GM23338 (cell line): ENCODE results near the gene DENND4A. TPM values are rescaled to one million over a fixed set of nuclear protein-coding genes. Genes with fewer than 3 reads are reported as not detected.

ENCODE experiments used
- CREB1 ChIP-seq: fragments of 250-450 bp; sonication (Bioruptor Pico); IDR thresholded peaks from 2 replicates; pipeline ENCODE4 v1.5.0; 2020; ENCODE audit warnings: low read depth, mild to moderate bottlenecking, moderate library complexity
- EZH2 ChIP-seq: fragments of 200-600 bp; sonication (generic); IDR thresholded peaks from one replicate; pipeline ENCODE4 v1.8.0; 2017; ENCODE audit warnings: antibody characterized with exemption, mild to moderate bottlenecking, low read depth; ENCODE audit not compliant: unreplicated experiment
- EZH2phosphoT487 ChIP-seq: fragments of 200-600 bp; sonication (generic); IDR thresholded peaks from one replicate; pipeline ENCODE4 v1.8.1; 2018; ENCODE audit warnings: antibody characterized with exemption; ENCODE audit not compliant: unreplicated experiment
- JUNB ChIP-seq: IDR thresholded peaks from one replicate; pipeline ENCODE4 v1.6.1; 2016; ENCODE audit warnings: antibody characterized with exemption; ENCODE audit not compliant: unreplicated experiment
- NANOG ChIP-seq: IDR thresholded peaks from 2 replicates; pipeline ENCODE4 v1.6.1; 2016; ENCODE audit warnings: antibody characterized with exemption, borderline replicate concordance
- POLR2AphosphoS5 ChIP-seq: IDR thresholded peaks from 2 replicates; pipeline ENCODE4 v1.6.1; 2016; ENCODE audit warnings: antibody characterized with exemption, low read depth
- STAT1 ChIP-seq: IDR thresholded peaks from one replicate; pipeline ENCODE4 v1.6.1; 2016; ENCODE audit warnings: antibody characterized with exemption; ENCODE audit not compliant: unreplicated experiment
- ZNF114 ChIP-seq: fragments of 250-450 bp; sonication (Bioruptor Pico); IDR thresholded peaks from 2 replicates; pipeline ENCODE4 v1.5.0; 2020; ENCODE audit warnings: mild to moderate bottlenecking, moderate library complexity
- ZNF331 ChIP-seq: fragments of 250-450 bp; sonication (Bioruptor Pico); IDR thresholded peaks from 2 replicates; pipeline ENCODE4 v1.5.0; 2020; ENCODE audit warnings: low read depth, mild to moderate bottlenecking, moderate library complexity
- polyA plus RNA-seq: library from polyadenylated mRNA; unstranded; fragments of >200 nt; fragmentation: Nextera tagmentation; extraction: Ambion mirVana; gene quantifications from 2 replicates; pipeline ENCODE4 v1.2.1, GENCODE V29; 2016
- total RNA-seq: library from RNA; depleted of rRNA; stranded (reverse); fragments of >200 nt; shearing (Covaris generic); gene quantifications from 2 replicates; pipeline ENCODE4 v1.2.3, GENCODE V29; 2014
- TF ChIP-seq, protein P1 (sequence below): fragments of 250-450 bp; sonication (Bioruptor Pico); IDR thresholded peaks from 2 replicates; pipeline ENCODE4 v1.5.0; 2020; ENCODE audit warnings: mild to moderate bottlenecking, moderate library complexity
- TF ChIP-seq, protein P2 (sequence below), 2 experiments: fragments of 200-600 bp in 1 of 2; sonication (generic) in 1 of 2; conservative IDR thresholded peaks; 2 replicates each; pipeline versions ENCODE4 v1.5.1 to v1.6.1; 2016 to 2017; ENCODE audit warnings: antibody characterized with exemption in 2 of 2, low read depth in 2 of 2, mild to moderate bottlenecking in 2 of 2, moderate library complexity in 1 of 2

Gene DENND4A
- total and polyA plus RNA-seq, 2 experiments from 2014 or later: 3.4 to 9.0 TPM

DNA sequence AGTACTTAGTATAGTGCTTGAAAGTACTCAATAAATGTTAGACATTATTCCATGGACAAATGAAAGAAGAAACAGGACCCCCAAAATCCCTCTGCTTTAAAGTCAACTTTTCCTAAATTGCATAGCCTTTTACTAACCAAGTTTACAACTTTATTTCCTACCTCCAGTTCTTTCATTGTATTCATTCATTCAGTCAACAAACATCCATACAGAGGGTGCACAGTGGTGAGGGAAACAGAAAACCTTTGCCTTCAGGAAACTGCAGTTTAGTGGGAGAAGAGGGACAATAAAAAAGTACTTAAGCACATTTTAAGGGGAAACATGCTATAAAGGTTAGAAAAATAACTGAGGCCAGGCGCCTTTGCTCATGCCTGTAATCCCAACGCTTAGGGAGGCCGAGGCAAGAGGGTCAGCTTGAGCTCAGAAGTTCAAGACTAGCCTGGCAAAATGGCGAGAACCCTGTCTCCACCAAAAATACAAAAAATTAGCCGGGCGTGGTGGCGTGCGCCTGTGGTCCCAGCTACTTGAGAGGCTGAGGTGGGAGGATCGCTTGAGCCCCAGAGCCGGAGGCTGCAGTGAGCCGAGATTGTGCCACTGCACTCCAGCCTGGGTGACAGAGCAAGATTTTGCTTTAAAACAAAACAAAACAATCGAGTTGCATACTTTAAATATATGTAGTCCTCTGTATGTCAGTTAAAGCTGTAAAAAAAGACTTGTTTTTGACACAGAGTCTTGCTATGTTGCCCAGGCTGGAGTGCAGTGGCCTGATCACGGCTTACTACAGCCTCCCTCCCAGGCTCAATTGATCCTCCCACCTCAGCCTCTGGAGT, 1.1 kb upstream of the DENND4A start (continued):
- TF ChIP-seq, protein P1, sequence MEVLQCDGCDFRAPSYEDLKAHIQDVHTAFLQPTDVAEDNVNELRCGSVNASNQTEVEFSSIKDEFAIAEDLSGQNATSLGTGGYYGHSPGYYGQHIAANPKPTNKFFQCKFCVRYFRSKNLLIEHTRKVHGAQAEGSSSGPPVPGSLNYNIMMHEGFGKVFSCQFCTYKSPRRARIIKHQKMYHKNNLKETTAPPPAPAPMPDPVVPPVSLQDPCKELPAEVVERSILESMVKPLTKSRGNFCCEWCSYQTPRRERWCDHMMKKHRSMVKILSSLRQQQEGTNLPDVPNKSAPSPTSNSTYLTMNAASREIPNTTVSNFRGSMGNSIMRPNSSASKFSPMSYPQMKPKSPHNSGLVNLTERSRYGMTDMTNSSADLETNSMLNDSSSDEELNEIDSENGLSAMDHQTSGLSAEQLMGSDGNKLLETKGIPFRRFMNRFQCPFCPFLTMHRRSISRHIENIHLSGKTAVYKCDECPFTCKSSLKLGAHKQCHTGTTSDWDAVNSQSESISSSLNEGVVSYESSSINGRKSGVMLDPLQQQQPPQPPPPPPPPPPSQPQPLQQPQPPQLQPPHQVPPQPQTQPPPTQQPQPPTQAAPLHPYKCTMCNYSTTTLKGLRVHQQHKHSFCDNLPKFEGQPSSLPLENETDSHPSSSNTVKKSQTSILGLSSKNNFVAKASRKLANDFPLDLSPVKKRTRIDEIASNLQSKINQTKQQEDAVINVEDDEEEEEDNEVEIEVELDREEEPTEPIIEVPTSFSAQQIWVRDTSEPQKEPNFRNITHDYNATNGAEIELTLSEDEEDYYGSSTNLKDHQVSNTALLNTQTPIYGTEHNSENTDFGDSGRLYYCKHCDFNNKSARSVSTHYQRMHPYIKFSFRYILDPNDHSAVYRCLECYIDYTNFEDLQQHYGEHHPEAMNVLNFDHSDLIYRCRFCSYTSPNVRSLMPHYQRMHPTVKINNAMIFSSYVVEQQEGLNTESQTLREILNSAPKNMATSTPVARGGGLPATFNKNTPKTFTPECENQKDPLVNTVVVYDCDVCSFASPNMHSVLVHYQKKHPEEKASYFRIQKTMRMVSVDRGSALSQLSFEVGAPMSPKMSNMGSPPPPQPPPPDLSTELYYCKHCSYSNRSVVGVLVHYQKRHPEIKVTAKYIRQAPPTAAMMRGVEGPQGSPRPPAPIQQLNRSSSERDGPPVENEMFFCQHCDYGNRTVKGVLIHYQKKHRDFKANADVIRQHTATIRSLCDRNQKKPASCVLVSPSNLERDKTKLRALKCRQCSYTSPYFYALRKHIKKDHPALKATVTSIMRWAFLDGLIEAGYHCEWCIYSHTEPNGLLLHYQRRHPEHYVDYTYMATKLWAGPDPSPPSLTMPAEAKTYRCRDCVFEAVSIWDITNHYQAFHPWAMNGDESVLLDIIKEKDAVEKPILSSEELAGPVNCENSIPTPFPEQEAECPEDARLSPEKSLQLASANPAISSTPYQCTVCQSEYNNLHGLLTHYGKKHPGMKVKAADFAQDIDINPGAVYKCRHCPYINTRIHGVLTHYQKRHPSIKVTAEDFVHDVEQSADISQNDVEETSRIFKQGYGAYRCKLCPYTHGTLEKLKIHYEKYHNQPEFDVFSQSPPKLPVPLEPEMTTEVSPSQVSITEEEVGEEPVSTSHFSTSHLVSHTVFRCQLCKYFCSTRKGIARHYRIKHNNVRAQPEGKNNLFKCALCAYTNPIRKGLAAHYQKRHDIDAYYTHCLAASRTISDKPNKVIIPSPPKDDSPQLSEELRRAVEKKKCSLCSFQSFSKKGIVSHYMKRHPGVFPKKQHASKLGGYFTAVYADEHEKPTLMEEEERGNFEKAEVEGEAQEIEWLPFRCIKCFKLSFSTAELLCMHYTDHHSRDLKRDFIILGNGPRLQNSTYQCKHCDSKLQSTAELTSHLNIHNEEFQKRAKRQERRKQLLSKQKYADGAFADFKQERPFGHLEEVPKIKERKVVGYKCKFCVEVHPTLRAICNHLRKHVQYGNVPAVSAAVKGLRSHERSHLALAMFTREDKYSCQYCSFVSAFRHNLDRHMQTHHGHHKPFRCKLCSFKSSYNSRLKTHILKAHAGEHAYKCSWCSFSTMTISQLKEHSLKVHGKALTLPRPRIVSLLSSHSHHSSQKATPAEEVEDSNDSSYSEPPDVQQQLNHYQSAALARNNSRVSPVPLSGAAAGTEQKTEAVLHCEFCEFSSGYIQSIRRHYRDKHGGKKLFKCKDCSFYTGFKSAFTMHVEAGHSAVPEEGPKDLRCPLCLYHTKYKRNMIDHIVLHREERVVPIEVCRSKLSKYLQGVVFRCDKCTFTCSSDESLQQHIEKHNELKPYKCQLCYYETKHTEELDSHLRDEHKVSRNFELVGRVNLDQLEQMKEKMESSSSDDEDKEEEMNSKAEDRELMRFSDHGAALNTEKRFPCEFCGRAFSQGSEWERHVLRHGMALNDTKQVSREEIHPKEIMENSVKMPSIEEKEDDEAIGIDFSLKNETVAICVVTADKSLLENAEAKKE: no peak
- TF ChIP-seq NANOG (no peak), POLR2AphosphoS5 (no peak), ZNF114 (CRISPR knock-in tag) (no peak), ZNF331 (CRISPR knock-in tag) (no peak), CREB1 (CRISPR knock-in tag) (no peak), EZH2 (no peak), JUNB (no peak), EZH2phosphoT487 (no peak), STAT1 (no peak)
- TF ChIP-seq, protein P2, sequence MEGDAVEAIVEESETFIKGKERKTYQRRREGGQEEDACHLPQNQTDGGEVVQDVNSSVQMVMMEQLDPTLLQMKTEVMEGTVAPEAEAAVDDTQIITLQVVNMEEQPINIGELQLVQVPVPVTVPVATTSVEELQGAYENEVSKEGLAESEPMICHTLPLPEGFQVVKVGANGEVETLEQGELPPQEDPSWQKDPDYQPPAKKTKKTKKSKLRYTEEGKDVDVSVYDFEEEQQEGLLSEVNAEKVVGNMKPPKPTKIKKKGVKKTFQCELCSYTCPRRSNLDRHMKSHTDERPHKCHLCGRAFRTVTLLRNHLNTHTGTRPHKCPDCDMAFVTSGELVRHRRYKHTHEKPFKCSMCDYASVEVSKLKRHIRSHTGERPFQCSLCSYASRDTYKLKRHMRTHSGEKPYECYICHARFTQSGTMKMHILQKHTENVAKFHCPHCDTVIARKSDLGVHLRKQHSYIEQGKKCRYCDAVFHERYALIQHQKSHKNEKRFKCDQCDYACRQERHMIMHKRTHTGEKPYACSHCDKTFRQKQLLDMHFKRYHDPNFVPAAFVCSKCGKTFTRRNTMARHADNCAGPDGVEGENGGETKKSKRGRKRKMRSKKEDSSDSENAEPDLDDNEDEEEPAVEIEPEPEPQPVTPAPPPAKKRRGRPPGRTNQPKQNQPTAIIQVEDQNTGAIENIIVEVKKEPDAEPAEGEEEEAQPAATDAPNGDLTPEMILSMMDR (conservative IDR thresholded peaks at IDR 0.05; ENCODE audit: low read depth in 2 of 2): no peak
